Measurements from ENCODE around the gene FZD1.

The FZD1 gene

GRCh38 chr7:91264046-91264923 is at the start of gene FZD1:
FZD1 (plus strand) TSS chr7:91264433; CDS start chr7:91264881, 448 bp downstream.
- peak; percentile 96 for DNase-seq (ENCODE audit: low read depth, low spot score)

GRCh38 chr7:91226411-91226810 is 37.8 kb upstream of the FZD1 start:
- DNase-seq (ENCODE audit: low read depth, low spot score) = no peak

- no peak for DNase-seq (ENCODE audit: low read depth, low spot score)
These were observed 35.9 kb upstream of the FZD1 start for GRCh38 chr7:91228327-91228726.

- DNase-seq (ENCODE audit: low read depth, low spot score) = no peak
These were observed 35.2 kb upstream of the FZD1 start for GRCh38 chr7:91228927-91229558.

GRCh38 chr7:91230100-91230499 is 34.1 kb upstream of the FZD1 start:
- no peak for DNase-seq (ENCODE audit: low read depth, low spot score)

GRCh38 chr7:91230503-91230902 is 33.7 kb upstream of the FZD1 start:
- DNase-seq (ENCODE audit: low read depth, low spot score) = no peak

- DNase-seq (ENCODE audit: low read depth, low spot score) = no peak
These were observed 31.0 kb upstream of the FZD1 start for GRCh38 chr7:91233212-91233611.

- DNase-seq (ENCODE audit: low read depth, low spot score) = no peak
These were observed 28.9 kb upstream of the FZD1 start for GRCh38 chr7:91235211-91235832.

- DNase-seq (ENCODE audit: low read depth, low spot score) = no peak
These were observed 25.0 kb upstream of the FZD1 start for GRCh38 chr7:91239171-91239604.

- no peak for DNase-seq (ENCODE audit: low read depth, low spot score)
These were observed 24.5 kb upstream of the FZD1 start for GRCh38 chr7:91239772-91240171.

- DNase-seq (ENCODE audit: low read depth, low spot score) = no peak
These were observed 23.8 kb upstream of the FZD1 start for GRCh38 chr7:91240376-91240941.

GRCh38 chr7:91242097-91242844 is 22.0 kb upstream of the FZD1 start:
- no peak for DNase-seq (ENCODE audit: low read depth, low spot score)

GRCh38 chr7:91243591-91244301 is 20.5 kb upstream of the FZD1 start:
- no peak for DNase-seq (ENCODE audit: low read depth, low spot score)

- DNase-seq (ENCODE audit: low read depth, low spot score) = no peak
These were observed 16.7 kb upstream of the FZD1 start for GRCh38 chr7:91247500-91247899.

- DNase-seq (ENCODE audit: low read depth, low spot score) = no peak
These were observed 15.2 kb upstream of the FZD1 start for GRCh38 chr7:91248996-91249395.

- DNase-seq (ENCODE audit: low read depth, low spot score) = no peak
These were observed 14.6 kb upstream of the FZD1 start for GRCh38 chr7:91249506-91250233.

- no peak for DNase-seq (ENCODE audit: low read depth, low spot score)
These were observed 13.5 kb upstream of the FZD1 start for GRCh38 chr7:91250706-91251105.

- DNase-seq (ENCODE audit: low read depth, low spot score) = no peak
These were observed 12.4 kb upstream of the FZD1 start for GRCh38 chr7:91251877-91252276.

- DNase-seq (ENCODE audit: low read depth, low spot score) = no peak
These were observed 718 bp upstream of the FZD1 start for GRCh38 chr7:91263384-91264045.

Data from brain pericyte (primary cell).